ENCODE data around the gene SLC12A9. TPM values are rescaled to one million over a fixed set of nuclear protein-coding genes. Genes with fewer than 3 reads are reported as not detected.

SLC12A9 gene
- total RNA-seq, 1 experiment from 2014 or later = 15.0 TPM

- H3K4me1 ChIP-seq = no peaks in the 10 kb centered on the region; the same call in 1 of the 2 replicates
- H3K4me3 ChIP-seq = peak overlapping the region; percentile 70
- peak overlapping the region; percentile 70 for H3K27ac ChIP-seq
Observed at GRCh38 chr7:100890653-100891567, 38.4 kb downstream of the SLC12A9 start.

GRCh38 chr7:100891568-100892247 is 39.2 kb downstream of the SLC12A9 start:
- no peak for DNase-seq
- Histone ChIP-seq H3K27me3 (peaks cover 11% of the 10 kb centered on the region), H3K36me3 (peaks cover 25% of the 10 kb centered on the region), H3K27ac (no peak overlapping the region), H3K4me3 (no peak overlapping the region), H3K4me1 (no peaks in the 10 kb centered on the region; the same call in 1 of the 2 replicates), H3K9me3 (replicated peaks) (no peaks in the 10 kb centered on the region)

More at GRCh38 chr7:100890653-100891567, 38.4 kb downstream of the SLC12A9 start:
- H3K9me3 ChIP-seq (replicated peaks) = no peaks in the 10 kb centered on the region
- H3K36me3 ChIP-seq = peaks cover 33% of the 10 kb centered on the region
- H3K27me3 ChIP-seq = peaks cover 5% of the 10 kb centered on the region
- no peak for DNase-seq

- DNase-seq = no peak
- no peak overlapping the region for H3K27ac ChIP-seq
- H3K4me1 ChIP-seq = no peaks in the 10 kb centered on the region; the same call in 1 of the 2 replicates
- no peak overlapping the region for H3K4me3 ChIP-seq
- peaks cover 11% of the 10 kb centered on the region for H3K27me3 ChIP-seq
- peaks cover 16% of the 10 kb centered on the region for H3K36me3 ChIP-seq
- no peaks in the 10 kb centered on the region for H3K9me3 ChIP-seq (replicated peaks)
Observed at GRCh38 chr7:100892364-100893317, 40.1 kb downstream of the SLC12A9 start.

GRCh38 chr7:100893318-100893895 is 40.9 kb downstream of the SLC12A9 start:
- Histone ChIP-seq H3K4me3 (no peak overlapping the region), H3K36me3 (peaks cover 8% of the 10 kb centered on the region), H3K27me3 (peaks cover 11% of the 10 kb centered on the region), H3K27ac (no peak overlapping the region), H3K4me1 (no peaks in the 10 kb centered on the region; the same call in 1 of the 2 replicates), H3K9me3 (replicated peaks) (no peaks in the 10 kb centered on the region)
- DNase-seq = no peak

- Histone ChIP-seq H3K4me3 (peak overlapping the region; percentile 50), H3K27me3 (peaks cover 11% of the 10 kb centered on the region), H3K27ac (no peak overlapping the region), H3K4me1 (no peaks in the 10 kb centered on the region; the same call in 1 of the 2 replicates), H3K36me3 (peaks cover 1% of the 10 kb centered on the region), H3K9me3 (replicated peaks) (no peaks in the 10 kb centered on the region)
- no peak for DNase-seq
Observed at GRCh38 chr7:100893910-100894721, 41.6 kb downstream of the SLC12A9 start.

GRCh38 chr7:100894860-100895700 is 42.6 kb downstream of the SLC12A9 start:
- H3K27ac ChIP-seq = no peak overlapping the region
- no peaks in the 10 kb centered on the region for H3K9me3 ChIP-seq (replicated peaks)
- H3K36me3 ChIP-seq = no peaks in the 10 kb centered on the region
- no peaks in the 10 kb centered on the region; the same call in 1 of the 2 replicates for H3K4me1 ChIP-seq
- peaks cover 11% of the 10 kb centered on the region for H3K27me3 ChIP-seq
- peak overlapping the region; percentile 50 for H3K4me3 ChIP-seq
- peak; percentile 61 to 76 for DNase-seq

GRCh38 chr7:100895701-100895955 is 43.1 kb downstream of the SLC12A9 start, which contains the start of gene ACHE:
Gene ACHE (minus strand): TSS chr7:100895888. CDS start chr7:100894232, 1,656 bp downstream.
- Histone ChIP-seq H3K36me3 (no peaks in the 10 kb centered on the region), H3K27me3 (peaks cover 11% of the 10 kb centered on the region), H3K27ac (no peak within 1 kb of the TSS), H3K4me1 (no peaks in the 10 kb centered on the region; the same call in 1 of the 2 replicates), H3K4me3 (peak within 1 kb of the TSS; percentile 50), H3K9me3 (replicated peaks) (no peaks in the 10 kb centered on the region)
- DNase-seq = no peak

- Histone ChIP-seq H3K9me3 (replicated peaks) (no peaks in the 10 kb centered on the region), H3K4me1 (no peaks in the 10 kb centered on the region; the same call in 1 of the 2 replicates), H3K4me3 (no peak overlapping the region), H3K27ac (no peak overlapping the region), H3K27me3 (peaks cover 11% of the 10 kb centered on the region), H3K36me3 (no peaks in the 10 kb centered on the region)
- DNase-seq = peak; percentile 31 to 36
Observed at GRCh38 chr7:100895956-100896731, 43.6 kb downstream of the SLC12A9 start.

- Histone ChIP-seq H3K27me3 (peaks cover 11% of the 10 kb centered on the region), H3K4me1 (no peaks in the 10 kb centered on the region), H3K27ac (no peak overlapping the region), H3K36me3 (no peaks in the 10 kb centered on the region), H3K9me3 (replicated peaks) (no peaks in the 10 kb centered on the region), H3K4me3 (no peak overlapping the region)
- peak in 1 of 2 experiments; percentile 42 for DNase-seq
Observed at GRCh38 chr7:100896732-100897608, 44.5 kb downstream of the SLC12A9 start.

- H3K4me1 ChIP-seq = no peaks in the 10 kb centered on the region
- H3K4me3 ChIP-seq = no peak overlapping the region
- DNase-seq = no peak
- no peak overlapping the region for H3K27ac ChIP-seq
- H3K36me3 ChIP-seq = no peaks in the 10 kb centered on the region
- H3K9me3 ChIP-seq (replicated peaks) = no peaks in the 10 kb centered on the region
- peaks cover 16% of the 10 kb centered on the region for H3K27me3 ChIP-seq
Observed at GRCh38 chr7:100897772-100898454, 45.4 kb downstream of the SLC12A9 start.

GRCh38 chr7:100899432-100899831 is 46.9 kb downstream of the SLC12A9 start:
- H3K4me1 ChIP-seq = no peaks in the 10 kb centered on the region
- DNase-seq = no peak
- H3K4me3 ChIP-seq = no peak overlapping the region
- H3K27ac ChIP-seq = no peak overlapping the region
- peaks cover 16% of the 10 kb centered on the region for H3K27me3 ChIP-seq
- no peaks in the 10 kb centered on the region for H3K36me3 ChIP-seq
- no peaks in the 10 kb centered on the region for H3K9me3 ChIP-seq (replicated peaks)

All from SJCRH30 (cell line).